SK-N-MC (cell line): ENCODE measurements around the gene MTNR1B.

Source experiments
- EZH2 ChIP-seq: fragments of 200-600 bp; sonication (generic); IDR thresholded peaks from one replicate; pipeline ENCODE4 v1.6.1; 2017; ENCODE audit warnings: antibody characterized with exemption
- FOXP2 ChIP-seq: optimal IDR thresholded peaks from 2 replicates; pipeline ENCODE3; 2011; ENCODE audit warnings: mild to moderate bottlenecking, moderate library complexity; ENCODE audit not compliant: insufficient read depth; ENCODE audit errors: extremely low read length, control extremely low read depth
- POLR2AphosphoS5 ChIP-seq: IDR thresholded peaks from 2 replicates; pipeline ENCODE4 v1.6.1; 2012; ENCODE audit warnings: mild to moderate bottlenecking, low read depth, low read length, borderline replicate concordance

- TF ChIP-seq EZH2 (no peak), POLR2AphosphoS5 (no peak), FOXP2 (no peak)
Measured at GRCh38 chr11:93017821-93018690, 48.6 kb downstream of the MTNR1B start.
